Left renal cortex interstitium (tissue), 4 donors: ENCODE results near the gene SPATA31A6. TPM values are rescaled to one million over a fixed set of nuclear protein-coding genes. Genes with fewer than 3 reads are reported as not detected.
"Not testable (repeated sequence)": the region's sequence is repeated elsewhere in the genome, so short reads cannot be mapped to it uniquely, and the experiment has no call there.

ENCODE experiments used
- DNase-seq, 4 donors: peaks; one replicate each; pipeline ENCODE4 v3.0.0-alpha.2; 2013; ENCODE audit warnings: low read depth in 4 of 4, low spot score in 2 of 4, missing footprints in 1 of 4
- polyA plus RNA-seq, 4 donors: library from polyadenylated mRNA; unstranded; fragments of 120-200 nt; gene quantifications; one replicate each; pipeline ENCODE4 v1.2.1, GENCODE V29; 2013; ENCODE audit not compliant: insufficient read length in 4 of 4

Gene SPATA31A6
- not detected for polyA plus RNA-seq

DNA sequence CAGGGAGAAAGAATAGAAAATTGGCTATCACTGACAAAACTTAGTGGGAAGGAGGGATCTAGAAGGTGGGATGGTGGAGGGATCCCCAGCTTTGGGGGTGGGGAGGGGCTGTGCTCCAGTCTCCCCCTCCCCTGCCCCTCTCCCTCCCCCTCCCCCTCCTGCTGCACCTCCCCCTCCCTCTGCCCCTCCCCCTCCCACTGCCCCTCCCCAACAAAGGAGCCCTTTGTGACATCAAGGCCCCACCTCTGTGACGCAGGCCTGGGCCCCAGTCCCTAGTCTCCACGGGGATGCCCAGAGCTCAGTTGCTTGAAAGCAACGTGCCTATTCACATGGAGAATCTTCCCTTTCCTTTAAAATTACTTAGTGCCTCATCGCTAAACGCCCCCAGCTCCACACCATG is at the start of gene SPATA31A6:
SPATA31A6 (plus strand) TSS at position 301 of the 400 bp plus-strand sequence; CDS start at position 330, 29 bp downstream.
- not testable (repeated sequence) for DNase-seq

DNA sequence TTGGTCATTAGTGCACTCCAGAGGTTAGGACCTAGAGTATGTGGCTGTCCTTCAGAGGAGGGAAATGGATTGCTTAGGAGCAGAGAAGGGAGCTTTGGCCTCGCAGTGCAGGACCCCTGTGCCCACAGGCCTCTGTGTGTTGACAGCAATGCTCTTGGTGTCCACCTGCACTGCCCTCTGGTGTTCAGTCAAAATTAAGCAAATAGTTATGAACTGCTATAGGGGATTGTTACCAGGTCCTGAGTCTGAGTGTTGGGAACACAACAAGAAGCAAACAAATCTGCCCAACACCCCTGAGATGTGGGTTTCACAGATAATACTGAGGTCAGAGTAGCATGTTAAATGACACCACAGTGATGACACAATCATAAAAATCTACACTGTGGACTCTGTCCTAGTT is 23.2 kb upstream of the SPATA31A6 start:
- peak in 2 of 4 donors; percentile 0 to 9 for DNase-seq

DNA sequence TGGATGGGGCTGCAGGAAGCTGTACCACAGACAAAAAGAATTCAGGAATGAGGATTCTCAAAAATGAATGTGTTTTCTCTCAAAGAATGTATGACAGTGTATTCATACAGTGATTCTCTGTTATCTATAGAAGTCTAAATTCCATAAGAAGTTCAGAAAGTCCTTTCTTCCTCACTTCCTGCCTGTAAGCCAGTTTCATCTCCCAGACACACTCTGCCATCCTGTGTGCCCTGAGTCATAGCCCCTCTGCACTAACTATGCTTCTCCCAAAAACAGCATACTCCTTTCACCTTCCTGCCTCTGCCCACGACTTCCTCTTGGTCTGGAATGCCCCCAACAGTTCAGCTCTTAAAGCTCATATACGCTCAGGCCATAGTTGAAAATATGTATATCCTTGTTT is 36.4 kb downstream of the SPATA31A6 start:
- not testable (repeated sequence) for DNase-seq

DNA sequence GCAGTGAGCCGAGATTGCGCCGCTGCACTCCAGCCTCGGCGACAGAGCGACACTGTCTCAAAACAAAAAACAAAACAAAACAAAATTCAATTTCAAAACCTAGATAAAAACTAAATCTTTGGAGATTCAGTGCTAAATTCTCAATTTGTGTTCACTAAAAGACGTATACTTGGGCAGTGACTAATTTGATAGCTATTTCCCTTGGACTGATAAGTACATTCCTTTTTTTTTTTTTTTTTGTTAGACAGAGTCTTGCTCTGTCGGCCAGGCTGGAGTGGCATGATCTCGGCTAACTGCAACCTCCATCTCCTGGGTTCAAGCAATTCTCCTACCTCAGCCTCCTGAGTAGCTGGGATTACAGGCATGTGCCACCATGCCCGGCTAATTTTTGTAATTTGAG is 39.8 kb downstream of the SPATA31A6 start:
- not testable (repeated sequence) for DNase-seq

DNA sequence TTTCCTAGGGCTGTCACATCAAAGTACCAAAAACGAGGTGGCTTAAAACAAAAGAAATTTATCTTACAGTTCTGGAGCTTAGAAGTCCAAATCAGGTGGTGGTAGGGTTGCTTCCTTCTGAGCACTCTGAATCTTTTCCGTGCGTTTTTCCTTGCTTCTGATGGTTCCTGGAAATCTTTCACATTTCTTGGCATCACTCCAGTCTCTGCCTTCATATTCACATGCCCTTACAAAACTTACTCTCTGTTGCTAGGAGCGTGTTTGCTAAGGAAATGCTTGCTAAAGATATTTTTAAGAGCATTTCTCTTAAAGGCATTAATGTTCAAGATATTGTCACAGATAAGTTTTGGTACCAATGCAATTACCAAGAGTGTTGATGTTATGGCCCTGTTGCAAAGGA is 49.6 kb downstream of the SPATA31A6 start:
- not testable (repeated sequence) for DNase-seq

DNA sequence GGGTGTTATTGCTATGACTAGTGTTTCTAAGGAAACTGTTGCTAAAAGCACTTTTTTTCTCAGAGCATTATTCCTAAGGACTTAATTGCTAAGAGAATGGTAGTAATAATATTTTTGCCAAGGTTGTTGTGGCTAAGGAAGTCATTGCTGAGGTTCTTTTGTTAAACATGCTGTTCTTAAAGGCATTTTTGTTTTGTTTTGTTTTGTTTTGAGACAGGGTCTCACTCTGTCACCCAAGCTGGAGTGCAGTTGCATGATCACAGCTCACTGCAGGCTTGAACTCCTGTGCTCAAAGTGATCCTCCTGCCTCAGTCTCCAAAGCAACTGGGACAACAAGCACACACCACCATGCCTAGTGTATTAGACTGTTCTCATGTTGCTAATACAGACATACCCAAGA is 51.2 kb downstream of the SPATA31A6 start:
- not testable (repeated sequence) for DNase-seq

DNA sequence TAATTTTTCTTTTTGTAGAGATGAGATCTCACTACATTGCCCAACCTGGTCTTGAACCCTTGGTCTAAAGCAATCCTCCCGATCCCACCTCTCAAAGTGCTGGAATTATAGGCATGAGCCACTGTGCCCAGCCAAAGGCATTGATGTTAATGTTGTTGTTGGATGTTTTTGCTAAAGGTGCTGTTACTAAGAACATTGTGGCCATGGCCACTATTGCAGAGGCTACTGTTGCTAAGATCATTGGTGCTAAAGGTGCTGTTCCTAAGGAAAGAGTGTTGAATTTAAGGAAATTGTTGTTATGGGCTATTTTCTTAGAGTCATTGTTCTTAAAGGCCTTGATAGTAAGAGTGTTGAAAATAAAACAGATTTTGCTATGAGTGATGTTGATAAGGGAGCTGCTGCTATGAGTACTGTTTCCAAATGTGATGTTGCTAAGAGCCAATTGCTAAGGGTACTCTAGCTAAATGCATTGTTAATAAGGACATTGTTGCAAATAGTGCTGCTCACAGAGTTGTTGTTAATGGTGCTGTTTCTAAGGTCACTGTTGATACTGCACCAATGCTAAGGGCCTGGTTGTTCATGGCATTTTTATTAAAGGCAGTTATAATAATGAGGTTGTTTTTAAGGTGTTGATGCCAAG is 52.0 kb downstream of the SPATA31A6 start:
- not testable (repeated sequence) for DNase-seq

DNA sequence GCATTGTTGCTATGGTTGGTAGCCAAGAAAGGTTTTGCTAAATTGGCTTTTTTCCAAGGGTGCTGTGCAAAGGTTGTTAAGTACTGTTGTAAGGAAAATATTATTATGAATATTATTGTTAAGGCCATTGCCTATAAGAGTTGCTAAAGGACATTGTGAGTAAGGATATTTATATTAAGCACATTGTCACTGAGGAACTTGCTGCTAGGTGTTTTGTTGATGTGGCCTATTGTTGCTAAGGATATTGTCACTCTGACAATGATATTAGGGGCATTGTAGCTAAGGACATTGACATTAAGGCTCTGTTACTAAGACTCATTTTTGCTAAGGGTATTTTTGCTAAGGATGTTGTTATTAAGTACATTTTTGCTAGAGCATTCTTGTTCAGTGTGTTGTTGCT is 52.6 kb downstream of the SPATA31A6 start:
- not testable (repeated sequence) for DNase-seq

DNA sequence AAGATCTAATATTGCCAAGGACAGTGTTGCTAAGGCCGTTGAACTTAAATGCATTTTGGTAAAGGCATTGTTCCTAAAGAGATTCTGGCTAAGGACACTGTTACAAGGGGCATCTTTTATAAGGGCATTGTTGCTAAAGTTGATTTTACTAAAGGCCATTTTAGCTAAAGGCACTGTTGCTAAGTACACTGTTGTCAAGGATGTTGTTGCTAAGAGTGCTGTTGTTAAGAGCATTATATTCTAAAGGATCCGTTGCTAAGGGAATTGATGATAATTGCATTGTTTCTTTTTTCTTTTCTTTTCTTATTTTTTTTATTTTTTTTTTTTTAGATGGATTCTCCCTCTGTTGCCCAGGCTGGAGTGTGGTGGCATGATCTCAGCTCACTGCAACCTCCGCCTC is 53.9 kb downstream of the SPATA31A6 start:
- DNase-seq: not testable (repeated sequence)

DNA sequence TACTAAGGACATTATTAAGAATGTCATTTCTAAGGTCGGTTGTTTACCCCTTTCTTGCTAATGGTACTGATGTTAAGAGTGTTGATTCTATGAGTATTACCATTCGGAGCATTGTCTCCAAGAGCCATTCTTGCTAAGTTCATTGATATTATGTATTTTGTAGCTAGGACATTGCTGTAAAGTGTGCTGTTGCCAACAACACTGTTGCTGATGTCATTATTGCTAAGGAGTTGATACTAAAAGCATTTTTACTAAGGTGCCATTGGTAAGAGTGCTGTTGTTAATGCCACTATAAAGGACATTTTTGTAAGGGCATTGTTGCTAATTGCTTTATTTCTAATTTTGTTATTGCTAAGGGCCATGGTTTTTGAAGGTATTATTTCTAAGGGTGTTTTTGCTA is 55.4 kb downstream of the SPATA31A6 start:
- not testable (repeated sequence) for DNase-seq

Other genes with a start within 250 kb of the SPATA31A6 start
- gene CNTNAP3B, start 54.2 kb upstream of the SPATA31A6 start, polyA plus RNA-seq: 10 to 100 TPM; 10.8 to 25.8 (median 14.2) TPM